ENCODE measurements around the gene ZNF200.

DNA sequence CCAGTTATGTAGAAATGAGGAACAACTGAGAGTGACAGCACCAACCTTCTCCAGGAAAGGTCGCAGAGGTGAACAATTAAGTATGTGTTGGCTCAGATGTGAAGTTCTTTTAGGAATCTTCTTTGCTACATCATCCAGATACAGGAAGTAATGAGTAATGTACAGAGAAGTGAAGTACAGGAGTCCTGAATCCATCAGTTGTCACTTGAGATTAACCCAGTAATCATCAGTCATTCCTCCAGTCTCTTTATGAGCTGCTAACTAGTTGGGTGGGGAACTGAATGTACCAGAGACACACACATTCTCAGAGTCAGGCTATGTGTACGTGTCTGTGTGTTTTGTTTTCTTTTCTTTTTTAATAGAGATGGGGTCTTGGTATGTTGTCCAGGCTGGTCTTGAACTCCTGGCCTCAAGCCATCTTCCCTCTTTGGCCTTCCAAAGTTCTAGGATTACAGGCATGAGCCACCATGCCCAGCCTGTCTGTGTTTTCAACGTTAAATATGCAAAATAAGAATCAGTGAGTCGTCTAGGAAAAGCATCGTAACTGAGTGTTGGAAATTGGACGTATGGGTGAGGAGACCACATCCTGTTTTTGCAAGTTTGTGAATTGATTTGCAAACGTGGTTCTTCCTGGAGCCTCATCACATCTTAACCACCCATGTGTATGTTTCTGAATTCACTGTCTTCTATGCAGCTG lies 19.9 kb downstream of the ZNF200 start:
- TF ChIP-seq, protein P1, sequence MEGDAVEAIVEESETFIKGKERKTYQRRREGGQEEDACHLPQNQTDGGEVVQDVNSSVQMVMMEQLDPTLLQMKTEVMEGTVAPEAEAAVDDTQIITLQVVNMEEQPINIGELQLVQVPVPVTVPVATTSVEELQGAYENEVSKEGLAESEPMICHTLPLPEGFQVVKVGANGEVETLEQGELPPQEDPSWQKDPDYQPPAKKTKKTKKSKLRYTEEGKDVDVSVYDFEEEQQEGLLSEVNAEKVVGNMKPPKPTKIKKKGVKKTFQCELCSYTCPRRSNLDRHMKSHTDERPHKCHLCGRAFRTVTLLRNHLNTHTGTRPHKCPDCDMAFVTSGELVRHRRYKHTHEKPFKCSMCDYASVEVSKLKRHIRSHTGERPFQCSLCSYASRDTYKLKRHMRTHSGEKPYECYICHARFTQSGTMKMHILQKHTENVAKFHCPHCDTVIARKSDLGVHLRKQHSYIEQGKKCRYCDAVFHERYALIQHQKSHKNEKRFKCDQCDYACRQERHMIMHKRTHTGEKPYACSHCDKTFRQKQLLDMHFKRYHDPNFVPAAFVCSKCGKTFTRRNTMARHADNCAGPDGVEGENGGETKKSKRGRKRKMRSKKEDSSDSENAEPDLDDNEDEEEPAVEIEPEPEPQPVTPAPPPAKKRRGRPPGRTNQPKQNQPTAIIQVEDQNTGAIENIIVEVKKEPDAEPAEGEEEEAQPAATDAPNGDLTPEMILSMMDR (IDR thresholded peaks at IDR 0.05), result no peak
- TF ChIP-seq POLR2A (IDR thresholded peaks at IDR 0.05), result no peak

Measured in right lobe of liver (tissue), 4 donors.